ENCODE results near the gene AFM.

AFM gene

GRCh38 chr4:73528171-73528570 lies 46.6 kb downstream of the AFM start:
- TF ChIP-seq MAX (IDR thresholded peaks at IDR 0.05; ENCODE audit: low read depth, low read length) (no peak), MYC (IDR thresholded peaks at IDR 0.05; ENCODE audit: low read depth, low read length) (no peak), CTCF (IDR thresholded peaks at IDR 0.05; ENCODE audit: low read depth, low read length) (no peak), POLR2A (IDR thresholded peaks at IDR 0.05; ENCODE audit: extremely low read depth, insufficient read length) (no peak)
- no peak overlapping the region for H3K4me3 ChIP-seq (ENCODE audit: low read depth, low read length)
- DNase-seq (ENCODE audit: low read depth): no peak

- DNase-seq (ENCODE audit: low read depth): no peak
- TF ChIP-seq CTCF (IDR thresholded peaks at IDR 0.05; ENCODE audit: low read depth, low read length) (no peak), MAX (IDR thresholded peaks at IDR 0.05; ENCODE audit: low read depth, low read length) (no peak), POLR2A (IDR thresholded peaks at IDR 0.05; ENCODE audit: extremely low read depth, insufficient read length) (no peak), MYC (IDR thresholded peaks at IDR 0.05; ENCODE audit: low read depth, low read length) (no peak)
- H3K4me3 ChIP-seq (ENCODE audit: low read depth, low read length): no peak overlapping the region
Observed at GRCh38 chr4:73533515-73534422, 52.2 kb downstream of the AFM start.

GRCh38 chr4:73538162-73538561 lies 56.6 kb downstream of the AFM start:
- no peak overlapping the region for H3K4me3 ChIP-seq (ENCODE audit: low read depth, low read length)
- TF ChIP-seq MAX (IDR thresholded peaks at IDR 0.05; ENCODE audit: low read depth, low read length) (no peak), POLR2A (IDR thresholded peaks at IDR 0.05; ENCODE audit: extremely low read depth, insufficient read length) (no peak), CTCF (IDR thresholded peaks at IDR 0.05; ENCODE audit: low read depth, low read length) (no peak), MYC (IDR thresholded peaks at IDR 0.05; ENCODE audit: low read depth, low read length) (no peak)
- no peak for DNase-seq (ENCODE audit: low read depth)

- H3K4me3 ChIP-seq (ENCODE audit: low read depth, low read length): no peak overlapping the region
- TF ChIP-seq MAX (IDR thresholded peaks at IDR 0.05; ENCODE audit: low read depth, low read length): no peak
- TF ChIP-seq POLR2A (IDR thresholded peaks at IDR 0.05; ENCODE audit: extremely low read depth, insufficient read length): no peak
- TF ChIP-seq MYC (IDR thresholded peaks at IDR 0.05; ENCODE audit: low read depth, low read length): no peak
- TF ChIP-seq CTCF (IDR thresholded peaks at IDR 0.05; ENCODE audit: low read depth, low read length): no peak
- DNase-seq (ENCODE audit: low read depth): no peak
Observed at GRCh38 chr4:73539386-73539785, 57.8 kb downstream of the AFM start.

- TF ChIP-seq POLR2A (IDR thresholded peaks at IDR 0.05; ENCODE audit: extremely low read depth, insufficient read length) (no peak), MAX (IDR thresholded peaks at IDR 0.05; ENCODE audit: low read depth, low read length) (no peak), MYC (IDR thresholded peaks at IDR 0.05; ENCODE audit: low read depth, low read length) (no peak), CTCF (IDR thresholded peaks at IDR 0.05; ENCODE audit: low read depth, low read length) (no peak)
- no peak overlapping the region for H3K4me3 ChIP-seq (ENCODE audit: low read depth, low read length)
- DNase-seq (ENCODE audit: low read depth): no peak
Observed at GRCh38 chr4:73540826-73541225, 59.3 kb downstream of the AFM start.

All from NB4 (cell line).